ENCODE measurements around the gene PDZD4. TPM values are rescaled to one million over a fixed set of nuclear protein-coding genes. Genes with fewer than 3 reads are reported as not detected.

Gene PDZD4
- total RNA-seq, 1 donor, result 0.09 TPM

DNA sequence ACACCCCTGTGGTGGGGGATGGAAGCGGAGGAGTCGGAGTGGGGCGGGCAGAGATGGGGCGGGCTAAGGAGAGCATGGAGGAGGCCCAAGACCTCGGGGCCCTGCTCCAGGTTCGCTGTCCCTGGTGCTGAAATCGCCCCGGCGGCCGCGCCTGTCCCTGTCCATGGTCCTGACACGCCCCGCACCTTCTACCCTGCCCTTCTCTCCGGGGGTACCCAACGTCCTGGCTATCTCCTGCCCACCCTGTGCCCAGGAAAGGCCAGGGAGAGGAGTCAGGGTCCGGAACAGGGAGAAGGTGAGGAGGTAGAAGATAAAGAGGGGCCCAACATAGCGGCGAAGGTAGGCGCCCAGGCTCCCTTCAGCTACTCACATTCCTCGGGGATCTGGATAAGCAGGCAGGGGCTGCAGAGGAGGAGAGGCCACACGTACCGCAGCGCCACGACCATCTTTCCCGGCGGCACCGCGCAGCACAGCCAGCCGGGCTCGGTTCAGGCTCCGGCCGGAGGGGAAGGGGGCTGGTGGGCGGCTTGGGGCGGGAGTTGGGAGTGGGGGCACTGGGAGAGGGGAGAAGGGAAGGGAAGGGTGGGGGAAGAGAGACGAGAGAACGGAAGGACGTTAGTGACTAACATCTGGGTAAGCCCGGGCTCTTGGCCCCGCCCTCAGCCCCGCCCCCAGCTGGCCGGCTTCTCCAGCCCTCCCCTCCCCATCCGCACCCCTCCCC, 45.2 kb upstream of the PDZD4 start:
- DNase-seq (ENCODE audit: low read depth), result peak; percentile 16
- no peak overlapping the region for H3K4me3 ChIP-seq (ENCODE audit: low read depth, low read length)
- TF ChIP-seq, protein P1, sequence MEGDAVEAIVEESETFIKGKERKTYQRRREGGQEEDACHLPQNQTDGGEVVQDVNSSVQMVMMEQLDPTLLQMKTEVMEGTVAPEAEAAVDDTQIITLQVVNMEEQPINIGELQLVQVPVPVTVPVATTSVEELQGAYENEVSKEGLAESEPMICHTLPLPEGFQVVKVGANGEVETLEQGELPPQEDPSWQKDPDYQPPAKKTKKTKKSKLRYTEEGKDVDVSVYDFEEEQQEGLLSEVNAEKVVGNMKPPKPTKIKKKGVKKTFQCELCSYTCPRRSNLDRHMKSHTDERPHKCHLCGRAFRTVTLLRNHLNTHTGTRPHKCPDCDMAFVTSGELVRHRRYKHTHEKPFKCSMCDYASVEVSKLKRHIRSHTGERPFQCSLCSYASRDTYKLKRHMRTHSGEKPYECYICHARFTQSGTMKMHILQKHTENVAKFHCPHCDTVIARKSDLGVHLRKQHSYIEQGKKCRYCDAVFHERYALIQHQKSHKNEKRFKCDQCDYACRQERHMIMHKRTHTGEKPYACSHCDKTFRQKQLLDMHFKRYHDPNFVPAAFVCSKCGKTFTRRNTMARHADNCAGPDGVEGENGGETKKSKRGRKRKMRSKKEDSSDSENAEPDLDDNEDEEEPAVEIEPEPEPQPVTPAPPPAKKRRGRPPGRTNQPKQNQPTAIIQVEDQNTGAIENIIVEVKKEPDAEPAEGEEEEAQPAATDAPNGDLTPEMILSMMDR (IDR thresholded peaks at IDR 0.05; ENCODE audit: insufficient read depth, low read length), result no peak

DNA sequence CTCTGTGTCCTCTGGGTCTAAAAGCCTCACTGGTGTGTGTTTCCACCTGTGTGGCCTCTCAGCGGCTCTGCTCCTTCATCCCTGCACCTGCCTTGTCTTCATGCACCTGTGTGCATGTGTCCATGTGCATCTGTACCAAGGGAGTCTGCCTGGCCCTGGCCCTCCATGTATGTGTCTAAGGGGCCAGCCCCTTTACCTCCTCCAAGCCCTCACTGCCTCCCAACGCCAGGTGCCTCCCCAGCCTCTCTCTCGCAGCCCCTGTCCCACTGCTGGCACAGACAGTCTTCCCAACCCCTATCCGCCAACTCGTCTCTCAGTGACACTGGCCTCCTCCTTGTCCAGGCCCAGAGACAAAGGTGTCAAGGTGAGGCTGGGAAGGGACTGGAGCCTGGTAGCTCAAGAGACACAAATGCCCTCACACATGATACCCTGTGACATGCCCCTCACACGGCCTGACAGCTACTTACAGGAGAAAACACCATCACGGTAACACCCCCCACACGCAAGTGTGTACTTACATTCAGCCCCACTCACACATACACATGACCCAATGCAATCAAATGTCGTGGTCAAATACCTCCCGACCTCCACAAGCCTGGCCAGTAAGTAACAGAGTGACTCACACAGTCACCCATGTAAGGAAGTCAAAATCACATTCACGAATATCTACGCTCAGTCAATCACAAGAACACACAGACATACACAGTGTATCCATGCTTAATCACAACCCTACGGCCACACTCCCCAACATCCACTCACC, 44.2 kb upstream of the PDZD4 start:
- no peak overlapping the region for H3K4me3 ChIP-seq (ENCODE audit: low read depth, low read length)
- TF ChIP-seq, protein P1 (IDR thresholded peaks at IDR 0.05; ENCODE audit: insufficient read depth, low read length), result no peak
- DNase-seq (ENCODE audit: low read depth), result no peak

DNA sequence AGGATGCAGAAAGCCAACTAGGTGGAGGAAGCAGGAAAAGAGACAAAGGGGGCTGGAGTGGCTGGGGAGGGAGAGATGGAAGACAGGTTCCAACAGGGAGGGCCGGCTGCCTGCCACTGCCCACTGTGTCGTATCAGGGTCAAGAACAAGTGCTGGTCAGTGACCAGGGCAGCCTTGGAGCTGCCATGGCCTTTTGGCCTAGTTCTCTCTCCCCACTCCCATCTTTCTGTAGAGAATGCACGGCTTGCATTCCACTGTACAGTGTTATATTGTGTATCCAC, 43.7 kb upstream of the PDZD4 start:
- no peak for DNase-seq (ENCODE audit: low read depth)
- no peak overlapping the region for H3K4me3 ChIP-seq (ENCODE audit: low read depth, low read length)
- TF ChIP-seq, protein P1 (IDR thresholded peaks at IDR 0.05; ENCODE audit: insufficient read depth, low read length), result no peak

DNA sequence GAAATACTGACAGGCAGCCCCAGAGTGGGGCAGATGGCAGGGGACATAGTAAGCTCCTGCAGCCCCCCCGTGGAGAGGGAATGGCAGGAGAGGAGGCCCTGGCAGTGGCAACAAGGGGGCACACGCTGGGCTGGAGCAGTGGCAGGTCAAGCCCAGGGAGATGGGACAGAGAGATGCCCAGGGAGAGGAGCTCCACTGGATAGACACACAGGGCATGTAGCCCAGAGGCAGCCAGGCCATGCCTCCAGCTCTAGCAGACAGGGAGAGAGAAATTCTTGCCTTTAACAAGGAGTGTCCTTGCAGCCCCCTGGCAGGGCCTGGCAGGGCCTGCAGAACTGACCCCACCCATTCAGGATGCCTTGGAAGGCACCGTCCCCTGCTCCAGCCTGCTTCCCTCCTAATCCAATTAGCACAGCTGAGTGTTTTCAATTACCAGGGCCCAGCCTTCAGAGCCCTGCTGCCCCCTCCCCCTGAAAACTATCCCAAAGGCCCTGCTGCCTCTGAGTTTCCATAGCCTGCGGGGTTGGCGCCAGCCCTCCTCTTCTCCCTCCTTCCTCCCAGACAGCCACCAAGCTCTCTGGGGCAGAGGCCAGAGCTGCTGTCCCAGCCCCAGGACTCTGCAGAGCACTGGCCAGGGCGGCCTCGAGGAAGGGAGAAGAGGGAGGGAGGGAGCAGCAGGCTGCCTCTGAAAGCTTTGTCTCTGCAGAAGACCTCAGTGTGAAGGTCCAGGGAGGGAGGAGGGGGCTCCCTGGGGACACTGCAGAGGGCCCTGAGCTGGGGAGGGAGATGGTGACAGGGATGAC, 43.1 kb upstream of the PDZD4 start:
- no peak for DNase-seq (ENCODE audit: low read depth)
- TF ChIP-seq, protein P1 (IDR thresholded peaks at IDR 0.05; ENCODE audit: insufficient read depth, low read length), result no peak
- H3K4me3 ChIP-seq (ENCODE audit: low read depth, low read length), result no peak overlapping the region

DNA sequence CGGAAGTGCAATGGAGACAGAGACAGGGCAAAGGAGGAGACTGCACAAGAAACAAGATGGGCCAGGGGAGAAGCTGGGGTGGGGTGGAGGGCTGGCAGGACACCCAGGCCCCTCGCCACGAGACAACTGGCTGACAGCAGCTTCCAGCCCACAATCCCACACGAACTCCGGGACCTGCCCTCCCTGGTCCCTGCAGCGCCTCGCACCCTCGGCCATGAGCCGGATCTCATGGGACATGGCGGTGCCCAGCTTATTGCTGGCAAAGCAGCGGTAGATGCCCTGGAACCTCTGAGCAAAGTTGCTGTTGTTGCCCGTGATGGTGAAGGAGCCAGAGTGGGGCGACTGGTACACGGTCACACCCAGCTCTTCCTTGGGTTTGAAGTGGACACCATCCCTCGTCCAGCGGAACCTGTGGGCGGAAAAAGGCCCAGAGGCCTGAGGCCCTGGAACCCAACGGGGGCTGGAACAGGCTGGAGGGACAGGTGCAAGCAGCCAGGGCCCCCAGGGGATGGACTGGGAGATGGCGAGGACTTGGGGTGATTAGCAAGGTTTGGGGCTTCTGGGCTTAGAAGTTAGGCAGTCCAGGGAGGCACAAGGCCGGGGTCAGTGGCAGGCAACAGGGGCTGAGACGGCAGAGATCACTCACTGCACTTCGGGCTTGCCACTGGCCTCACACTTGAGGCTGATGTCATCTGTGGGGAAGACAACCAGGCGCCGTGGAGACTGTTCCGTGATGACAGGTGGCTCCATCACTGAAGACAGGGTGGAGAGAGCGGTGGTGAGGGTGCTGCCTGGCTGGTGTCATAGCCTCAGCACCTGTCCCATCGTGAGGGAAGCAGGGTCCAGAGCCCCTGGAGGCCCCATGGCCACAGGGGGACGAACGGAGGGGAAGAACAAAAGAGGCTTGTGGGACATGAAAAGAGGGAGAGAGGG, 41.9 kb upstream of the PDZD4 start:
- TF ChIP-seq, protein P1 (IDR thresholded peaks at IDR 0.05; ENCODE audit: insufficient read depth, low read length), result no peak
- H3K4me3 ChIP-seq (ENCODE audit: low read depth, low read length), result no peak overlapping the region
- no peak for DNase-seq (ENCODE audit: low read depth)

DNA sequence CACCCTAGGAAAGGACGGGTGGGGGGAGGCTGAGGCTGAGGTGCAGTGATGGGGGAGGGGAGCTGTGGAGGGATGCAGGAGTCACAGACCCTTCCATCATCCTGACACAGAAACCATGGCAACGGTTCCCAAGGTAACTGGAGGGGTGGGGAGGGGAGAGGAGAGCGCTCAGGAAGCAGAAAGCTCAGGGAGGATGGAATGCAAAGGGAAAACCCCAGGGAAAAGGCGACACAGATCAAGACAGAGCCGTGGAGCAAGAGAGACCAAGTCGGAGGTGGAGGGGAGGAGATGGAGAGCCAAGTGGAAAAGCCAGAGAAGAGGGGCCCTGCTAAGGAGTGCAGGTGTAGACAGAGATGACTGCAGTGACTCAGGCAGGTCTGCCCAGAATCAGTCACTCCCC, 41.1 kb upstream of the PDZD4 start:
- TF ChIP-seq, protein P1 (IDR thresholded peaks at IDR 0.05; ENCODE audit: insufficient read depth, low read length), result no peak
- no peak for DNase-seq (ENCODE audit: low read depth)

More for the DNA sequence above, 41.1 kb upstream of the PDZD4 start:
- no peak overlapping the region for H3K4me3 ChIP-seq (ENCODE audit: low read depth, low read length)

Data from fibroblast of the aortic adventitia (primary cell).